K562 (cell line): Measurements from ENCODE around the gene FOLR2. TPM values are rescaled to one million over a fixed set of nuclear protein-coding genes. Genes with fewer than 3 reads are reported as not detected.
A peak's percentile ranks its signal among the peaks of the same experiment; 100 is the strongest.

ENCODE experiments used
- BCOR ChIP-seq: fragments of 450-650 bp; IDR thresholded peaks from 2 replicates; pipeline ENCODE4 v1.6.1; 2016
- BRD4 ChIP-seq: fragments of 200-600 bp; sonication (generic); IDR thresholded peaks from 2 replicates; pipeline ENCODE4 v1.6.1; 2017; ENCODE audit warnings: inconsistent platforms
- DNMT1 ChIP-seq: fragments of 450-650 bp; IDR thresholded peaks from 2 replicates; pipeline ENCODE4 v1.6.1; 2016; ENCODE audit warnings: antibody characterized with exemption, mild to moderate bottlenecking
- EP400 ChIP-seq: fragments of 450-650 bp; IDR thresholded peaks from 2 replicates; pipeline ENCODE4 v1.6.1; 2017; ENCODE audit warnings: antibody characterized with exemption, mild to moderate bottlenecking, moderate library complexity
- KHSRP ChIP-seq: fragments of 450-650 bp; IDR thresholded peaks from 2 replicates; pipeline ENCODE4 v1.6.1; 2017
- RCOR1 ChIP-seq, 2 experiments: IDR thresholded peaks; 2 replicates each; pipeline ENCODE4 v1.6.1; 2012; ENCODE audit warnings: low read depth in 2 of 2, low read length in 2 of 2, borderline replicate concordance in 1 of 2, improper control_type of control experiment in 1 of 2
- SMARCE1 ChIP-seq: fragments of 450-650 bp; IDR thresholded peaks from 2 replicates; pipeline ENCODE4 v1.7.1; 2016; ENCODE audit warnings: mild to moderate bottlenecking
- ZBTB7A ChIP-seq: IDR thresholded peaks from 2 replicates; pipeline ENCODE4 v1.6.1; 2011; ENCODE audit warnings: low read depth, mild to moderate bottlenecking, low read length, moderate library complexity, borderline replicate concordance; ENCODE audit not compliant: control insufficient read depth
- ZFP36 ChIP-seq: fragments of 150-350 bp; IDR thresholded peaks from 2 replicates; pipeline ENCODE4 v1.6.1; 2018; ENCODE audit warnings: low read length, low read depth; ENCODE audit not compliant: partially characterized antibody
- ZNF347 ChIP-seq: fragments of 450-650 bp; formaldehyde crosslinking; IDR thresholded peaks from 2 replicates; pipeline ENCODE4 v1.4.0; 2020; ENCODE audit warnings: low read depth, mild to moderate bottlenecking, moderate library complexity
- polyA plus RNA-seq, 8 experiments: library from polyadenylated mRNA; depleted of rRNA in 4 of 8; stranded (reverse) in 5 of 8; unstranded in 3 of 8; fragments of >200 nt; fragmentation: Nextera tagmentation in 2 of 8; fragmentation: Illumina TruSeq in 1 of 8; extraction: Ambion mirVana in 2 of 8; extraction: Trizol in 1 of 8; gene quantifications; 2 replicates each; pipeline versions ENCODE4 v1.2.1 to v1.2.3, GENCODE V29; 2011 to 2014; ENCODE audit warnings: inconsistent platforms in 1 of 8, missing spikeins in 1 of 8
- total RNA-seq, 7 experiments: library from RNA; depleted of rRNA in 6 of 7; stranded (reverse); fragments of >200 nt in 6 of 7; fragmentation: Illumina TruSeq in 2 of 7; extraction: Trizol in 2 of 7; gene quantifications; 2 replicates each; pipeline versions ENCODE4 v1.2.1 to v1.2.3, GENCODE V29; 2011 to 2021; ENCODE audit warnings: low replicate concordance in 1 of 7
- TF ChIP-seq, protein P1 (sequence below): fragments of 450-650 bp; IDR thresholded peaks from 2 replicates; pipeline ENCODE4 v1.6.1; 2018; ENCODE audit warnings: mild to moderate bottlenecking, low read depth; ENCODE audit not compliant: partially characterized antibody
- TF ChIP-seq, protein P2 (sequence below), 2 experiments: fragments of 450-650 bp in 1 of 2; sonication (generic) in 1 of 2; formaldehyde crosslinking; conservative IDR thresholded peaks; 2 replicates each; pipeline versions ENCODE4 v1.4.0 to v1.8.1; 2020 to 2022; ENCODE audit warnings: mild to moderate bottlenecking in 1 of 2, missing genetic modification reagents in 1 of 2

The FOLR2 gene
- total and polyA plus RNA-seq, 9 of the 15 experiments (the other 6 are each of a cell fraction or from before 2014, with no cell fraction given), result 0.27 TPM; not detected in 8

DNA sequence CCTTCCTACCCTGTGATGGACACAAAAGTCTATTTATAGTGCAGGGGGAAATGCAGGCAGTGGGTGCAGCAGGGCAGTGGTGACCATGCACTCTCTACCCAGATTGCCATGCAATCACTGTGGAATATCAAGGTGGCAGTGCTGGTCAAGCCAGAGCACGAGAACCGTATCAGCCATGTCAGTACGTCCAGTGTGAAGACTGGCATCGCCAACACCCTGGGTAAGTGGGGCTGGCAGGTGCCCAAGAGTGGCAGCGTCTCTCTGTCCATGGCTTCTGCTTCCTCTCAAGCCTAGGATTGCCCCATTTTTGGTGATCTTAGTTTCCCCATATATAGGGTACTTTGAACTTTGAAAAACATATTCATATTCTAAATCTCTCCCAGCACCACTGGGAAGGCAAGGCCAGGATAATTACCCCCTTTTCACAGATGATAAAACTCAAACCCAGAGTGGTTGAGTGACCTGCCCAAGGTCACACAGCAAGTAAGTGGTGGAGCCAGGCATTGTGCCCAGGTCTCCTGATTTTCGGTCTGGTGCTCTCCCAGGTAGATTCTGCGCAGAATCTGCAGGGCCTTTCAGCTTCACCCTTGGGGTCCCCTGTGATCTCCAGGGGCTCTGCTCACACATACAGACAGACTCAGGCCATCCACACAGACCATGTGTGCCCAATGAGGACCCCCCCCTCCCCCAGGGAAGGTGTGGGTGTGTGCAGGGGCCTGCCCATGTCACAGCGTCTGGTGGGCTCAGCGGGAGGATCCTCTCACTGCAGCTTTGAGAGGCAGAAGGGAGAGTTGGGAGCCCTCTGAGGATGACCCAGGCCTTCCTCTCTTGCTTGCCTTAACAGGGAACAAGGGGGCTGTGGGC, 15.0 kb downstream of the FOLR2 start (continued):
- TF ChIP-seq, protein P1, sequence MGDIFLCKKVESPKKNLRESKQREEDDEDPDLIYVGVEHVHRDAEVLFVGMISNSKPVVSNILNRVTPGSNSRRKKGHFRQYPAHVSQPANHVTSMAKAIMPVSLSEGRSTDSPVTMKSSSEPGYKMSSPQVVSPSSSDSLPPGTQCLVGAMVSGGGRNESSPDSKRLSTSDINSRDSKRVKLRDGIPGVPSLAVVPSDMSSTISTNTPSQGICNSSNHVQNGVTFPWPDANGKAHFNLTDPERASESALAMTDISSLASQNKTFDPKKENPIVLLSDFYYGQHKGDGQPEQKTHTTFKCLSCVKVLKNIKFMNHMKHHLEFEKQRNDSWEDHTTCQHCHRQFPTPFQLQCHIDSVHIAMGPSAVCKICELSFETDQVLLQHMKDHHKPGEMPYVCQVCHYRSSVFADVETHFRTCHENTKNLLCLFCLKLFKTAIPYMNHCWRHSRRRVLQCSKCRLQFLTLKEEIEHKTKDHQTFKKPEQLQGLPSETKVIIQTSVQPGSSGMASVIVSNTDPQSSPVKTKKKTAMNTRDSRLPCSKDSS, result no peak
- TF ChIP-seq DNMT1, result no peak
- no peak for TF ChIP-seq SMARCE1
- no peak for TF ChIP-seq EP400
- TF ChIP-seq ZNF347, result no peak
- TF ChIP-seq RCOR1 (IDR thresholded peaks at IDR 0.05; ENCODE audit: borderline replicate concordance in 1 of 2, low read depth in 2 of 2, low read length in 2 of 2), result 0 out of 4 replicates have a peak, but pooled peaks of 1 of the 2 experiments have one; percentile 9
- TF ChIP-seq, protein P2, sequence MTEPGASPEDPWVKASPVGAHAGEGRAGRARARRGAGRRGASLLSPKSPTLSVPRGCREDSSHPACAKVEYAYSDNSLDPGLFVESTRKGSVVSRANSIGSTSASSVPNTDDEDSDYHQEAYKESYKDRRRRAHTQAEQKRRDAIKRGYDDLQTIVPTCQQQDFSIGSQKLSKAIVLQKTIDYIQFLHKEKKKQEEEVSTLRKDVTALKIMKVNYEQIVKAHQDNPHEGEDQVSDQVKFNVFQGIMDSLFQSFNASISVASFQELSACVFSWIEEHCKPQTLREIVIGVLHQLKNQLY (CRISPR knock-in tag; conservative IDR thresholded peaks at IDR 0.05), result no peak
- peak; percentile 73 for TF ChIP-seq BCOR
- TF ChIP-seq BRD4, result no peak
- no peak for TF ChIP-seq KHSRP
- TF ChIP-seq ZFP36, result peak; percentile 77
- no peak for TF ChIP-seq ZBTB7A
